KG1 (cell line): ENCODE results near the gene PRIMPOL.
"Not testable (repeated sequence)": the region's sequence is repeated elsewhere in the genome, so short reads cannot be mapped to it uniquely, and the experiment has no call there.

ENCODE experiments used
- DNase-seq: peaks from one replicate; lab custom pipeline; 2025; lab: John Stamatoyannopoulos, UW

Gene PRIMPOL

GRCh38 chr4:184713887-184714286 lies 64.3 kb downstream of the PRIMPOL start:
- DNase-seq: no peak

DNA sequence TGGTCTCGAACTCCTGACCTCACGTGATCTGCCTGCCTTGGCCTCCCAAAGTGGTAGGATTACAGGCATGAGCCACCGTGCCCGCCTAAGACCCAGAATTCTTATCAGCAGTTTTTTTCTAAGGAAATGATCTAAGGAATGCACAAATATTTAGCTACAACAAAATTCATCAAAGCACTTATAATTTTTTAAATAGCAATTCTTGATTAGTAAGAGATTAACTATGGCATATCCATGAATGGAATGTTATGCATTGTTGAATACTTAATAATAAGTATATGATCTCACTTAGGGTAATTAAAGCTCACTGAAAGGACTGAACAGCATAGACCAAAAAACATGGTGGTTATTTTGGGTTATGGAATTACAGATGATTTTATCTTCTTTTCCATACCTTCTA lies 66.0 kb downstream of the PRIMPOL start:
- DNase-seq: no peak

DNA sequence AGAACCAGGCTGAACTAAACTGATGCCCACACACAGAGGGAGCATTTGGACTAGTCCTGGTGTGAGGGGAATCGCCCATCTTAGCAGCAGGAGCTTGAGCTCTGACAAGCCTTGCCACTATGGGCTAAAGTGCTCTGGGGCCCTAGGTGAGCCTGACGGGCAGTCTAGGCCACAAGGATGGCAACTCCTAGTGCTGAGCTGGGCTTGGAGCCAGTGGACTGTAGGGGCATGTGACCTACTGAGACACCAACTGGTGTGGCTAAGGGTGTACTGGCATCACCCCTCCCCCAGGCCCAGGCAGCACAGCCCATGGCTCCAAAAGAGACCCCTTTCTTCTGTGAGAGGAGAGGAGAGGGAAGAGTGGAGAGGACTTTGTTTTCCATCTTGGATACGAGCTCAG lies 69.9 kb downstream of the PRIMPOL start:
- no peak for DNase-seq

GRCh38 chr4:184721254-184721653 lies 71.7 kb downstream of the PRIMPOL start:
- DNase-seq: no peak

DNA sequence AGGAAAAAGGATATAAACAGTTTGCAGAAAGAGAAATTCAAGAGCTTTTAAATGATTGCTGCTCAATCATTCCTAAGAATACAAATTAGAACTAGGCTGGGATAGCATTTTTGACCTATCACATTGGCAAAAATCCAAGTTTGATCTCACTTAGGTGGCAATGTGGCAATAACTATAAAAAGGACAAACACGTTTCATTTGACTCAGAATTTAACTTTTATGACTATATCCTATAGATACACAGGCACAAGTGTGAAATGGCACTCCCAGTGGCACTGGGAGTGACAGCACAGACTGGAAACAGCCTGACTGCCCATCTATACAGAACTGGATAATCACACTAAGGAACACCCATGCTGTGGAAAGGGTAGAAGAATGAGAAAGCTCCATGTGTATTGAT lies 73.3 kb downstream of the PRIMPOL start:
- no peak for DNase-seq

DNA sequence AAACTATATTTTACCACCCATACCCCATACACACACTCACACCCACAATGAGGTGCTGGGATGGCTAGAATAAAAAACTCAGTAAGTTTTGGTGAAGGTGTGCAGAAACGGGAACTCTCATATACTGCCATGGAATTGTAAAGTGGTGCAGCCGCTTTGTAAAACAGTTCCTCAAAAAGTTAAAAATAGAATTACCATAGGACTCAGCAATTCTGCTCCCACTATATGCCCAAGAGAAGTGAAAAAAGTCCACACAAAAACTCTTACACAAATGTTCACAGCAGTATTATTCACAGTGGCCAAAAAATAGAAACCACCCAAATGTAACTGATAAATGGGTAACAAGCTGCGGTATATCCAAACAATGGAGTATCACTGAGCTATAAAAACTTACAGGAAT lies 77.9 kb downstream of the PRIMPOL start:
- no peak for DNase-seq

- DNase-seq: no peak
Measured at GRCh38 chr4:184728858-184729257, 79.3 kb downstream of the PRIMPOL start.

- DNase-seq: no peak
Measured at GRCh38 chr4:184729946-184730345, 80.4 kb downstream of the PRIMPOL start.

DNA sequence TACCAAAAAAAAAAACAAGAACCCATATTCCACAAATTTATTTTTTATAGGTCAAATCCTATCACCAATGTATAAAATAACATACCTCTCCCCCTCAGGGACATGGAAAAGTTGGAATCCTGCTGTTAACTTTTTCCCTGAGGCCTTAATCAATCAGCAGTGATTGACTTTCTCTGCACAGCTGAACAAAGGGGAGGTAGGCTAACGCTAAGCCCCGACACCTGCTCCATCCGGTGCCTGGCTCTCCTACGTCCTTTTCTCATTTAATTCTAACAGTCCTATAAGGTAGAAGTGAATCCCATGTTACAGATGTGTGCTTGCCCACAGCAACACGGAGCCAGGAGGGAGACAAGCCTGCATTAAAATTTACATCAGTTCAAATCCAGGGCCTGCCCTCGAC lies 81.5 kb downstream of the PRIMPOL start:
- DNase-seq: no peak

- DNase-seq: no peak
Measured at GRCh38 chr4:184732126-184732525, 82.6 kb downstream of the PRIMPOL start.

DNA sequence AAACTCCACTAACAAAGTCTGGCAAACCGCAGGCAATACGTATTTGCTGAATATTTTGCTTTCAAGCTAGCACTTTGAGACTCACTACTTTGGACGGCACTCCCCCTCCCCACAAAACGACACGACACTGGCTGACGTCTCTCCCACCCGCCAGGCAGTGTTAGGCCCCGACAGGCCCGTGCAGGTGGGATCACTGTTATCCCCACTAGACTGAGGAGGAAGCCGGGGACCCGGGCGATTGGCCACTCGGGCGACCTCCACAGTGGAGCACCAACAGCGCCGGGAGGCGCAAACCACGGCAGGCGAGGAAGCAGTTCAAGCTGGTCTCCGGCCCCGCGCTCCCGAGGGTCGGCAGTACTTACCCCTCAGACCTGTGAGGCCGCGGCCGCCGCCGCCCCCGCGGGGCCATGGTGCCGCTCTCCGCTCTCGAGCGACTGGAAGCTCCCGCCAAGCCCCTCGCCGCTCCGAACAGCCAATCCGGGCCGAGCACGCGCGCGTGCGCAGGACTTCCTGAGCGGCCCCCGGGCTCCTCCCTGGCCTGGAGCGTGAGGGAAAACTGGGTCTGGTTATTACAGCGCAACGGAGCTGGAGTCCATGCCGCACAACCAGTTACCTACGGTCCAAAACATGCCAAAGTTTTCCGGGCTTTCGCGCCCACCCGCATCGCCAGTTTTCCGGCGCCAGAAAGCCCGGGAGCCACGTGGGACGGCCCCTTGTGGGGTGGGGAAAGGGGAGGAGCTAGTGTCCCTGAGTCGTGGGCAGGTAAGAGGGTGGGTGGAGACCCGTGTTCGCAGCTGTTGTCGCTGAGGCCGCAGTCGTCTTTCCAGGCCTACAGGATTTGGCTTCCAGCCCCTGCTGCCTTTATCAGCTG lies 84.4 kb downstream of the PRIMPOL start, which contains the start of gene CENPU:
Gene CENPU, minus strand, starts transcription at position 443 of the 871 bp plus-strand sequence. Its CDS starts 34 bp downstream, at position 409.
- peak; percentile 73 for DNase-seq

DNA sequence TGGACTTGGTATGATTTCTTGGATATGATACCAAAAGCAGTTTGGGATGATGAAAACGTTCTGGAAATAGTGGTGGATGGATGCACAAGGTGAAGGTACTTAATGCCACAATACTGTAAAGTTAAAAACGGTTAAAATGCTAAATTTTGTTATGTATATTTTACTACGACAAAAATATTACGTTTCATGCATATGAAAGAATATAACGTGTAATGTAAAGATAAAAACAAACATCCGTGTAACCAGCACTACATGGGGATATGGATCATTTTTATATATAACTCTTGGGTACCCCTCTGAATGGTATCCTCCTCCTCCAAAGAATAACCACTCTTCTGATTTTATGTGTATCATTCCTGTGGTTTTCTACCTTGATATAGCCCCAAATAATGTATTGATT lies 85.2 kb downstream of the PRIMPOL start:
- DNase-seq: no peak

- DNase-seq: not testable (repeated sequence)
Measured at GRCh38 chr4:184739575-184739974, 90.0 kb downstream of the PRIMPOL start.

DNA sequence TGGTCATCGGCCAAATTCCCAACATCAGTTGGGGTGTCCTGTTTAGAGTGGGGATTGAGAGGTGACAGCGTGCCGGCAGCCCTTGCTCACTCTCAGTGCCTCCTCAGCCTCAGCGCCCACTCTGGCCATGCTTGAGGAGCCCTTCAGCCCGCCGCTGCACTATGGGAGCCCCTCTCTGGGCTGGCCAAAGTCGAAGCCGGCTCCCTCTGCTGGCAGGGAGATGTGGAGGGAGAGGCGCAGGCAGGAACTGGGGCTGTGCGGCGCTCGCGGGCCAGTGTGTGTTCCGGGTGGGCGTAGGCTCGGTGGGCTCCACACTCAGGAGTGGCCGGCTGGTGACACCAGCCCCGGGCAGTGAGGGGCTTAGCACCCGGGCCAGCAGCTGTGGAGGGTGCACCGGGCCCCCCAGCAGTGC lies 91.4 kb downstream of the PRIMPOL start:
- no peak for DNase-seq

- DNase-seq: not testable (repeated sequence)
Measured at GRCh38 chr4:184741651-184742050, 92.1 kb downstream of the PRIMPOL start.

- DNase-seq: no peak
Measured at GRCh38 chr4:184743650-184744049, 94.1 kb downstream of the PRIMPOL start.

GRCh38 chr4:184744236-184744635 lies 94.7 kb downstream of the PRIMPOL start:
- DNase-seq: no peak
